Heart left ventricle (tissue), 13 donors: Measurements from ENCODE around the gene OSBPL10.

ENCODE experiments used
- CTCF ChIP-seq, 12 donors: fragments of 200-600 bp; sonication (generic) in 4 of 12; IDR thresholded peaks; one replicate each; pipeline versions ENCODE4 v1.5.0 to v1.8.0; 2018 to 2022; ENCODE audit warnings: antibody characterized with exemption in 12 of 12, mild to moderate bottlenecking in 5 of 12
- POLR2A ChIP-seq, 2 donors: fragments of 450-650 bp; IDR thresholded peaks; one replicate each; pipeline ENCODE4 v1.6.1; 2017; ENCODE audit warnings: antibody characterized with exemption in 2 of 2, mild to moderate bottlenecking in 2 of 2, moderate library complexity in 2 of 2
- donor health status: ischemic (EF 13 %, LVEDD 7.1; RV severe dilation, severe dysfunction).
- donor health status: DM: no; HTN: yes; CAD: no.
- donor health status: DM: no; HTN: no; CAD: no.
- donor health status: ischemic (EF 25% LVEDD 6.9; RV normal size, moderate dysfunction).
- donor health status: ischemic (EF 25% LVEDD 5.7; RV mildly dilated, moderate dysfunction).
- donor health status: ischemic (EF 35%, LVEDD 5.7; RV mildly dilated, moderate dysfunction).
- donor health status: nonischemic (EF 11% LVEDD 7.7; RV severe dilation, severe dysfunction).
- donor health status: DM: yes; HTN: yes; CAD: no.
- donor health status: PGD.
- donor health status: ischemic (EF 29% LVEDD 5.4; RV normal size, mild dysfunction).
- donor health status: nonischemic (EF 23%, LVEDD 6.1; RV moderate dilation, normal function).

GRCh38 chr3:31653464-31653863, 327.6 kb downstream of the OSBPL10 start:
- TF ChIP-seq CTCF (IDR thresholded peaks at IDR 0.05) (no peak), POLR2A (IDR thresholded peaks at IDR 0.05) (no peak)
